ENCODE results near the gene RABL2B.

Gene RABL2B

GRCh38 chr22:50721257-50721844 is 62.1 kb downstream of the RABL2B start:
- H3K4me1 Mint-ChIP-seq, result peaks cover 5% of the 10 kb centered on the region
- peaks cover 51% of the 10 kb centered on the region for H3K27me3 Mint-ChIP-seq (ENCODE audit: low read depth)
- no peaks in the 10 kb centered on the region for H3K9me3 Mint-ChIP-seq
- H3K27ac Mint-ChIP-seq, result no peak overlapping the region
- no peak overlapping the region for H3K4me3 Mint-ChIP-seq
- H3K36me3 Mint-ChIP-seq (ENCODE audit: low read depth), result peaks cover 45% of the 10 kb centered on the region
- no peak for TF ChIP-seq CTCF (IDR thresholded peaks at IDR 0.05; ENCODE audit: unreplicated experiment in 3 of 3)

GRCh38 chr22:50720301-50721256 is 62.9 kb downstream of the RABL2B start:
- Mint-ChIP-seq H3K27me3 (ENCODE audit: low read depth) (peaks cover 51% of the 10 kb centered on the region), H3K9me3 (no peaks in the 10 kb centered on the region), H3K36me3 (ENCODE audit: low read depth) (peaks cover 48% of the 10 kb centered on the region), H3K4me1 (peaks cover 5% of the 10 kb centered on the region), H3K27ac (no peak overlapping the region), H3K4me3 (no peak overlapping the region)
- no peak for TF ChIP-seq CTCF (IDR thresholded peaks at IDR 0.05; ENCODE audit: unreplicated experiment in 3 of 3)

GRCh38 chr22:50719814-50720300 is 63.6 kb downstream of the RABL2B start:
- Mint-ChIP-seq H3K4me1 (peaks cover 5% of the 10 kb centered on the region), H3K9me3 (no peaks in the 10 kb centered on the region), H3K4me3 (no peak overlapping the region), H3K27me3 (ENCODE audit: low read depth) (peaks cover 51% of the 10 kb centered on the region), H3K27ac (no peak overlapping the region), H3K36me3 (ENCODE audit: low read depth) (peaks cover 45% of the 10 kb centered on the region)
- no peak for TF ChIP-seq CTCF (IDR thresholded peaks at IDR 0.05; ENCODE audit: unreplicated experiment in 3 of 3)

DNA sequence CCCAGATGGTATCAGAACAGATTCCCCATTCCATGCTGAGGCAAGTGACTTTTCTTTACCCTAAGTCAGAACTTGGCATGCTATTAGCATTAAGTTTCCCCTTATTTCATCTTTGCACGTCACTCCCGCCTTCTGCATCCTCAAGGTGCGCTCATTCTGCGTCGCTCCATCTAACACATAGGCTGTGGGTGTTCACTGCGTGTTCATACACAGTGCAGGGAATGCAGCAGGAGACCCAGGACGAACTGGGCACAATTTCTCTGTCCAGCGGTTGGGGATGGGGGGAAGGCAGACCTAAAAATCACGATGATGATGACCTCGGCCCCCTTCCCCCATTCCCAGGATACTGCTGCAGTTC is 65.1 kb downstream of the RABL2B start:
- no peak for TF ChIP-seq CTCF (IDR thresholded peaks at IDR 0.05; ENCODE audit: unreplicated experiment in 3 of 3)
- H3K9me3 Mint-ChIP-seq, result no peaks in the 10 kb centered on the region
- H3K4me3 Mint-ChIP-seq, result no peak overlapping the region
- peaks cover 36% of the 10 kb centered on the region for H3K36me3 Mint-ChIP-seq (ENCODE audit: low read depth)
- H3K27me3 Mint-ChIP-seq (ENCODE audit: low read depth), result peaks cover 46% of the 10 kb centered on the region
- peaks cover 5% of the 10 kb centered on the region for H3K4me1 Mint-ChIP-seq
- H3K27ac Mint-ChIP-seq, result no peak overlapping the region

DNA sequence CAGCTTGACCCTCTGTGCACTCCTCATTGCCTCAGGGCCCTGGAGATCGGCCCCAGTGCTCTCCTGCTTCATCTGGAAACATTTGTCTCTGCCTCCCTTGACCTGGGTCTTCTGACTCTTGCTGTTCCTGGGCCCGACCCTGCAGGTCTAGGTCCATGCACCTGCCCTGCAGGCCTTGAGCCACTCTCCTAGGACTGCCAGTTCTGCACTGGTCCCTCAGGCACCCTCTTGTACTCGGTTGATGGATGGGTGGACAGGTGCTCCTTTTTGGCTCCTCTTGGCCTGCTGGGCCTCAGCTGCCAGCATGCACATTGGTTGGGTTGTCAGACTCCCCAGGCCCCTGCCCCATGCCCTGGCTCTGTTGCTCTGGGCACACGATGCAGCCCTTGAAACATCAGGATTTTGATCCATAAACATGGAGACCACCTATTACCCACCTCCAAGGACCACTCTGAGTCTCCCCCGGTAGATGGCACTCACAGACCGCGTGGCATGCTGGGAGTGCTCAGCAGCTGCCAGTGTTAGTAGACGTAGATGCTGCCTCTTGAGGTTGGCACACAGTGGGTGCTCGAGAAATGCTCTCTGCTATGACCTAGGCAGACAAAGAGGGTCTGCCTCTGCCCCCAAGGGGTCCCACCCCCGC is 65.6 kb downstream of the RABL2B start:
- Mint-ChIP-seq H3K27me3 (ENCODE audit: low read depth) (peaks cover 41% of the 10 kb centered on the region), H3K4me1 (peaks cover 5% of the 10 kb centered on the region), H3K27ac (no peak overlapping the region), H3K4me3 (no peak overlapping the region), H3K9me3 (no peaks in the 10 kb centered on the region), H3K36me3 (ENCODE audit: low read depth) (peaks cover 33% of the 10 kb centered on the region)
- no peak for TF ChIP-seq CTCF (IDR thresholded peaks at IDR 0.05; ENCODE audit: unreplicated experiment in 3 of 3)

Measured in nephron (organoid).